Left renal pelvis (tissue), 4 donors: ENCODE measurements around the gene CEP131. TPM values are rescaled to one million over a fixed set of nuclear protein-coding genes. Genes with fewer than 3 reads are reported as not detected.

Experiments used
- polyA plus RNA-seq, 4 donors: library from polyadenylated mRNA; unstranded; fragments of 120-200 nt; gene quantifications; one replicate each; pipeline ENCODE4 v1.2.1, GENCODE V29; 2013; ENCODE audit not compliant: insufficient read length in 4 of 4

CEP131 gene
- polyA plus RNA-seq, 4 donors, result 12.3 to 26.9 (median 15.0) TPM

Other genes with a start within 250 kb of the CEP131 start
- gene CHMP6, start 231.1 kb downstream of the CEP131 start, polyA plus RNA-seq, result 10 to 100 TPM; 26.5 to 29.1 (median 27.8) TPM
- gene BAIAP2, start 187.8 kb downstream of the CEP131 start, polyA plus RNA-seq, result 10 to 100 TPM; 30.8 to 48.7 (median 37.2) TPM
- under 1 TPM in 3 of 4 donors, not detected in 1; 0.27 to 0.39 (median 0.38) TPM for gene PVALEF, start 57.5 kb downstream of the CEP131 start, polyA plus RNA-seq
- 1 to 10 TPM; 3.3 to 5.7 (median 4.6) TPM for gene AATK, start 56.7 kb downstream of the CEP131 start, polyA plus RNA-seq
- gene TEPSIN, start 16.1 kb upstream of the CEP131 start, polyA plus RNA-seq, result 10 to 100 TPM; 12.0 to 33.0 (median 14.7) TPM
- 10 to 100 TPM; 36.7 to 67.0 (median 46.7) TPM for gene NDUFAF8, start 16.4 kb upstream of the CEP131 start, polyA plus RNA-seq
- 10 to 100 TPM; 41.7 to 77.7 (median 51.1) TPM for gene SLC38A10, start 72.3 kb upstream of the CEP131 start, polyA plus RNA-seq
- gene BAHCC1, start 172.5 kb upstream of the CEP131 start, polyA plus RNA-seq, result 10 to 100 TPM; 15.3 to 31.2 (median 17.6) TPM